ENCODE measurements around the gene LRIG1.

The LRIG1 gene

DNA sequence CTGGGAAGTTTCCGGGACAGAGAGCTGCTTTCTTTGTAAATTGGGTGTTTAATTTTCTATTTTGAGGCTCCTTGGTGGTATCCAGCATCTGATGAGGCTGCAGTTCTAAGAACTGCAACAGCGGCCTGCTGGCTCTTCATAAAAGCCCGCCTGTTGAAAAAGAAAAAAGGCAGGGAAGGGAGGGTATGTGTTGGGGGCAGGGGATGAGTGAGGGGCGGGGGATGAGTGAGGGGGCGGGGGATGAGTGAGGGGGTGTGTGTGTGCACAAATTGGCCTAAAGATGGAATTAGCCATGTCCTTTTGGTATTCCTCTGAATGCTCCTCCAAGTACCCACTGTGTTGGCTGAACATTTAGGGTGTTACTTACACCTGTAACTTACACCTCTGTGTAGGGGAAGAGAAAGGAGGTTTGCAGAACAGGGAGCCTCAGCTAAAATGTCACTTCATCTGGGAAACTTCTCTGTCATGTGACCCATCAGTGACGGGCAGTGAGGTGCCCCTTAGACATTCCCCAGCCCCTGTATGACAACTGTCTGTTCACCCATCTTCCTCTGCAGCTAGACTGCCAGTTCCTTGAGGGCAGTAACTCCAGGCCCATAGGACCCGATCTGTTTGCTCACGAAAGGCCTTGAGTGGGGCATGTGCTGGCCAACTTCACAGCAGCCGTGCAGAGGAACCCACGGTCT is 57.6 kb downstream of the LRIG1 start:
- DNase-seq (ENCODE audit: low read depth, low spot score) = no peak
- H3K4me3 ChIP-seq (ENCODE audit: low read depth, low read length) = peak overlapping the region; percentile 20; the same call in 1 of the 2 replicates
- TF ChIP-seq, protein P1, sequence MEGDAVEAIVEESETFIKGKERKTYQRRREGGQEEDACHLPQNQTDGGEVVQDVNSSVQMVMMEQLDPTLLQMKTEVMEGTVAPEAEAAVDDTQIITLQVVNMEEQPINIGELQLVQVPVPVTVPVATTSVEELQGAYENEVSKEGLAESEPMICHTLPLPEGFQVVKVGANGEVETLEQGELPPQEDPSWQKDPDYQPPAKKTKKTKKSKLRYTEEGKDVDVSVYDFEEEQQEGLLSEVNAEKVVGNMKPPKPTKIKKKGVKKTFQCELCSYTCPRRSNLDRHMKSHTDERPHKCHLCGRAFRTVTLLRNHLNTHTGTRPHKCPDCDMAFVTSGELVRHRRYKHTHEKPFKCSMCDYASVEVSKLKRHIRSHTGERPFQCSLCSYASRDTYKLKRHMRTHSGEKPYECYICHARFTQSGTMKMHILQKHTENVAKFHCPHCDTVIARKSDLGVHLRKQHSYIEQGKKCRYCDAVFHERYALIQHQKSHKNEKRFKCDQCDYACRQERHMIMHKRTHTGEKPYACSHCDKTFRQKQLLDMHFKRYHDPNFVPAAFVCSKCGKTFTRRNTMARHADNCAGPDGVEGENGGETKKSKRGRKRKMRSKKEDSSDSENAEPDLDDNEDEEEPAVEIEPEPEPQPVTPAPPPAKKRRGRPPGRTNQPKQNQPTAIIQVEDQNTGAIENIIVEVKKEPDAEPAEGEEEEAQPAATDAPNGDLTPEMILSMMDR (IDR thresholded peaks at IDR 0.05; ENCODE audit: insufficient read depth, low read length, missing control alignments) = no peak
- CTCF ChIA-PET = interaction anchor here (0.5 to 2.2 kb wide), 12 partner anchors 9 to 379 kb away, joined by 3 to 9 read pairs (median 4); no protein-coding TSS in a partner anchor
- POLR2A ChIA-PET = interaction anchor here (1.0 to 1.1 kb wide), 2 partner anchors 10 to 30 kb away, joined by 3 read pairs; no protein-coding TSS in a partner anchor

DNA sequence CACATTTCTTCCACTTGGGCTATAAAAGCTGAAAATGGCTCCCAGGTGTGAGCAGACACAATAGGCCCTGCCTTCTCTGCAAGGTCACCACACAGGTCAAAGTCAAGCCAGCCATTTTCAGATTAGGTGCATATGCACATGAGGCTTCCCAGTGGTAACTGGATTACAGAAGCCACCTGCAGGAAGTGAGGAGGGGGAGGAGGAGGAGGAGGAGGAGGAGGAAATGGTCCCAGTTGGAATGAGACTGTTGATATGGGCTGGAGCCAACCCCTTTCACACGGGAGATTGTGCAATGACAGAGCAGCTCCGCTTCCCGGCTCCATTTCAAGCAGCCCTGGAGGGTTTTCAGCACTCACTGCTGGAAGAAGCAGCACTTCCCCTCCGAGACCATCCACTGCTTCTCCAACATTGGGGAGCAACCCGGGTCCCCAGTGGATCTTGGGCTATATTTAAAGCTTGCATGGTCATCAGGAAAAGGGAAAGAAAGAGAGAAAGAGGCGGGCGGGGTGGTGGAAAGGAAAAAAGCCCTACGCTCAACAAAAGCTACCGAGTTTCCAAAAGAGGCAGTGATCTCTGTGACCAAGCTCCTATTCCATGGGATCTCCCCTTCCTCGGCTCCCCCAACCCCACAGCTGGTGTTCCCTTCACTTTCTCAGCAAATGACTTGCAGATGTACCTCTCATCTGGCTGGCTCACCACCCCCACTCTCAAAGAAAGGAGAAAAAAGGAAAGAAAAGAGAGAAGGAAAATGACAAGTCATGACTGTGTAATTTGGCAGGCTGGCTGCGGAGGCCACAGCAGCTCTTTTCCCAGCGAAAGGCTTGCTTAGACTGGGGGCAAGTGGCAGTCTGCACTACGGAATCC is 58.3 kb downstream of the LRIG1 start:
- ChIA-PET POLR2A (interaction anchor here (0.7 to 1.1 kb wide), 4 partner anchors 11 to 151 kb away, joined by 3 to 4 read pairs (median 3); no protein-coding TSS in a partner anchor), CTCF (interaction anchor here (0.9 to 2.2 kb wide), 12 partner anchors 9 to 379 kb away, joined by 3 to 9 read pairs (median 4); no protein-coding TSS in a partner anchor)
- H3K4me3 ChIP-seq (ENCODE audit: low read depth, low read length) = peak overlapping the region; percentile 20
- no peak for DNase-seq (ENCODE audit: low read depth, low spot score)
- TF ChIP-seq, protein P1 (IDR thresholded peaks at IDR 0.05; ENCODE audit: insufficient read depth, low read length, missing control alignments) = no peak

GRCh38 chr3:66441692-66442091 is 59.1 kb downstream of the LRIG1 start:
- H3K4me3 ChIP-seq (ENCODE audit: low read depth, low read length) = no peak overlapping the region
- CTCF ChIA-PET = interaction anchor here (0.9 to 1.7 kb wide), 8 partner anchors 8 to 40 kb away, joined by 3 to 9 read pairs (median 3); no protein-coding TSS in a partner anchor
- no peak for DNase-seq (ENCODE audit: low read depth, low spot score)
- TF ChIP-seq, protein P1 (IDR thresholded peaks at IDR 0.05; ENCODE audit: insufficient read depth, low read length, missing control alignments) = no peak
- POLR2A ChIA-PET = interaction anchor here (0.7 kb wide), 1 partner anchor 82 kb away, joined by 3 read pairs; no protein-coding TSS in a partner anchor

- no peak for DNase-seq (ENCODE audit: low read depth, low spot score)
- TF ChIP-seq, protein P1 (IDR thresholded peaks at IDR 0.05; ENCODE audit: insufficient read depth, low read length, missing control alignments) = no peak
- ChIA-PET POLR2A (interaction anchor here (0.7 kb wide), 1 partner anchor 82 kb away, joined by 3 read pairs; no protein-coding TSS in a partner anchor), CTCF (interaction anchor here (0.9 to 1.4 kb wide), 3 partner anchors 8 to 31 kb away, joined by 3 read pairs; no protein-coding TSS in a partner anchor)
- H3K4me3 ChIP-seq (ENCODE audit: low read depth, low read length) = no peak overlapping the region
Observed at GRCh38 chr3:66441129-66441528, 59.7 kb downstream of the LRIG1 start.

DNA sequence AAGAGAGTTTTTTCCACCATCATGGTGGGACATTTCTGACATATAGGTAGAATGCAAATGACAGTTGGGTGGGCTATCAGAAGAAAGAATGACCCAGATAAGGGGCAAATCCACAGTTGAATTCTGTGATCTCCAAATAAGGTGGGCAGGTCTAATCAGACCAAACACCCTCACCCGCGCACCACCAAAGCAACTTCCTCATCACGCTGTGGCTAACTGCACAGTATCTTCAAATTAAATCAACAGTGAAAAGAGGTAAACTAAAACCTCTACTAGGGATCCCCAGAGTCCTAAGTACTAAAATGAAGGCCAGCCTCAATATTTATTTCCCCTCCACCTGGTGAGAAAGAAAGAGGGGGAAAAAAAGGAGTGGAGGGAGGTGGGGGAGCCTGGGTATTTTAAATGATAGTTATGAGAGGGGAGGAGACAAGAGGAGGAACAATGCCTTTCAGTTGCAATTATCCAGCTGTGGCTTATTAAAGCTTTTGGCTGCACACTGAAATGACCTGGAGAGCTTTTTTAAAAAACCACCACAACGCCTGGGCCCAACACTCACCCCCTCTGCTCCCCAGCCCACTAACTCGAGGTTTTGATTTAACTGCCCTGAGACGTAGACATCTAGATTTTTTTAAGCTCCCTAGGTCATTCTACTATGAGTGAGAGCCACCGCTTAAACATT is 61.0 kb downstream of the LRIG1 start:
- POLR2A ChIA-PET = no interaction called here
- CTCF ChIA-PET = interaction anchor here (0.6 to 1.2 kb wide), 5 partner anchors 9 to 47 kb away, joined by 3 to 5 read pairs (median 3); no protein-coding TSS in a partner anchor
- TF ChIP-seq, protein P1 (IDR thresholded peaks at IDR 0.05; ENCODE audit: insufficient read depth, low read length, missing control alignments) = no peak
- DNase-seq (ENCODE audit: low read depth, low spot score) = no peak
- H3K4me3 ChIP-seq (ENCODE audit: low read depth, low read length) = no peak overlapping the region

Measured in AG04449 (cell line).